ENCODE data around the gene C19orf44. TPM values are rescaled to one million over a fixed set of nuclear protein-coding genes. Genes with fewer than 3 reads are reported as not detected.

Gene C19orf44
- polyA plus RNA-seq, 1 donor (not counting 4 experiments of a cell fraction or from before 2014, with no cell fraction given), result 2.7 TPM

DNA sequence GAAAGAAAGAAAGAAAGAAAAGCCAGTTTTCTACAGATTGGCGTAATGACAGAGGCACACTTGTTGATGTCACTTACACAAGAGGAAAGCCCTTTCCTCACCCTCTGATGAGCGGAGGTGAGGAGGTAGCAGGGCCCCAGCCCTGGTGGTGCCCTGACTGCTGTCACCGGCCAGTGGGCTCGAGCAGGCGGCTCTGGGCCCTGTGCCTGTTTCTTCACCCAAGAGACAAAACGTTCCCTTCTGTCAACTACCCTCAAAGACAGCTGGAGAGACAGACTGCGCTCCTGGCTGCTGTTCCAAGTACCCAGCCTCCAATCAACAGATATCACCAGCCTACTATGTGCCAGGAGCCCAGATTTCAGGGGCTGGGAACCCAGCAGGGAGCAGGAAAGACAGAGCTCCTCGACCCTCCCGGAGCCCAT is 34.6 kb upstream of the C19orf44 start:
- H3K4me1 ChIP-seq (ENCODE audit: control insufficient read depth, extremely low read depth, insufficient read depth, low read length), result peaks cover 40% of the 10 kb centered on the region
- H3K9me1 ChIP-seq (ENCODE audit: control insufficient read depth, extremely low read depth, insufficient read depth, low read length), result peaks cover 16% of the 10 kb centered on the region
- dilution Hi-C loops (cut with MboI; ENCODE audit: extremely low pct_ligation_motif_present, low sequenced_read_pairs), result no loop called here
- H4K20me1 ChIP-seq (ENCODE audit: control insufficient read depth, extremely low read depth, insufficient read depth, low read length), result peaks cover 29% of the 10 kb centered on the region
- no peaks in the 10 kb centered on the region for H3K36me3 ChIP-seq (ENCODE audit: control insufficient read depth in 2 of 2, extremely low read depth in 1 of 2, insufficient read depth in 2 of 2, low read length in 2 of 2)
- DNase-seq (ENCODE audit: low read depth, low spot score), result no peak
- H2AFZ ChIP-seq (ENCODE audit: control insufficient read depth, low read length), result no peak overlapping the region
- H3K4me2 ChIP-seq (ENCODE audit: control insufficient read depth, extremely low read depth, insufficient read depth, low read depth, low read length), result no peak overlapping the region
- no peak overlapping the region for H3K9ac ChIP-seq (ENCODE audit: control insufficient read depth, extremely low read depth, insufficient read depth, low read length)
- no peak for FAIRE-seq
- no peaks in the 10 kb centered on the region for H3K9me3 ChIP-seq (ENCODE audit: control insufficient read depth, low read depth, low read length)
- H3K4me3 ChIP-seq (ENCODE audit: control insufficient read depth in 2 of 3, extremely low read depth in 1 of 3, insufficient read depth in 2 of 3, low read depth in 1 of 3, low read length in 3 of 3), result no peak overlapping the region
- peaks cover 94% of the 10 kb centered on the region for H3K79me2 ChIP-seq (ENCODE audit: control insufficient read depth, insufficient read depth, low read length)
- TF ChIP-seq, protein P1, sequence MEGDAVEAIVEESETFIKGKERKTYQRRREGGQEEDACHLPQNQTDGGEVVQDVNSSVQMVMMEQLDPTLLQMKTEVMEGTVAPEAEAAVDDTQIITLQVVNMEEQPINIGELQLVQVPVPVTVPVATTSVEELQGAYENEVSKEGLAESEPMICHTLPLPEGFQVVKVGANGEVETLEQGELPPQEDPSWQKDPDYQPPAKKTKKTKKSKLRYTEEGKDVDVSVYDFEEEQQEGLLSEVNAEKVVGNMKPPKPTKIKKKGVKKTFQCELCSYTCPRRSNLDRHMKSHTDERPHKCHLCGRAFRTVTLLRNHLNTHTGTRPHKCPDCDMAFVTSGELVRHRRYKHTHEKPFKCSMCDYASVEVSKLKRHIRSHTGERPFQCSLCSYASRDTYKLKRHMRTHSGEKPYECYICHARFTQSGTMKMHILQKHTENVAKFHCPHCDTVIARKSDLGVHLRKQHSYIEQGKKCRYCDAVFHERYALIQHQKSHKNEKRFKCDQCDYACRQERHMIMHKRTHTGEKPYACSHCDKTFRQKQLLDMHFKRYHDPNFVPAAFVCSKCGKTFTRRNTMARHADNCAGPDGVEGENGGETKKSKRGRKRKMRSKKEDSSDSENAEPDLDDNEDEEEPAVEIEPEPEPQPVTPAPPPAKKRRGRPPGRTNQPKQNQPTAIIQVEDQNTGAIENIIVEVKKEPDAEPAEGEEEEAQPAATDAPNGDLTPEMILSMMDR (optimal IDR thresholded peaks at IDR 0.05 in 1 of 3, IDR thresholded peaks at IDR 0.05 in 1 of 3, conservative IDR thresholded peaks at IDR 0.05 in 1 of 3; ENCODE audit: extremely low read depth in 1 of 3, insufficient read depth in 2 of 3, low read length in 3 of 3), result no peak
- TF ChIP-seq EZH2 (IDR thresholded peaks at IDR 0.05; ENCODE audit: low read length), result no peak
- H3K27ac ChIP-seq (ENCODE audit: control insufficient read depth, insufficient read depth, low read length), result no peak overlapping the region
- H3K27me3 ChIP-seq (ENCODE audit: control insufficient read depth, extremely low read depth, insufficient read depth, low read length), result no peaks in the 10 kb centered on the region

DNA sequence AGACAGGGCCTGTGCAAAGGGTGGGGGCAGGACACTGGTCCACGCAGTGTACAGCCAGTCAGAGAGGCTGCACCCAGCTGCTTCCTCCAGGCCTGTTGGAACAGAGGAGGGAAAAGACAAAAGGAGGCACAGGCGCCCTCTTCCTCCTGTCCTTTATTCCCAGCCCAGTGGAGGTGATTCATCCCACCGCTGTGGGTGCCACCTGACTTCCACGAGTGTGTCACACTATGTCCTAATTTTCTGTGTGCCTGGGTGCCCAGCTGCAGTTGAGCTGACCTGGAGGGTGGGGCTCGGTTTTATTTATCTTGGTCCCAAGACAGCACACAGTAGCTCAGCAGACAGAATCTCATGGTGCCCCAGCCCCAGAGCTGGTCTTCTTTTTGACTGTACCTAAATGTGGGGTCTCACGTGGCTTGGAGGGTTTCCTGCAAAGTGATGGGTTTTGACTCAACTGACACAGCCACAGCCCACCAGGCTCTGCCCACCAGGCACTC is 33.4 kb upstream of the C19orf44 start:
- Histone ChIP-seq H3K9ac (ENCODE audit: control insufficient read depth, extremely low read depth, insufficient read depth, low read length) (no peak overlapping the region), H2AFZ (ENCODE audit: control insufficient read depth, low read length) (no peak overlapping the region), H3K9me1 (ENCODE audit: control insufficient read depth, extremely low read depth, insufficient read depth, low read length) (peaks cover 8% of the 10 kb centered on the region), H4K20me1 (ENCODE audit: control insufficient read depth, extremely low read depth, insufficient read depth, low read length) (peaks cover 20% of the 10 kb centered on the region), H3K9me3 (ENCODE audit: control insufficient read depth, low read depth, low read length) (no peaks in the 10 kb centered on the region), H3K79me2 (ENCODE audit: control insufficient read depth, insufficient read depth, low read length) (peaks cover 93% of the 10 kb centered on the region), H3K36me3 (ENCODE audit: control insufficient read depth in 2 of 2, extremely low read depth in 1 of 2, insufficient read depth in 2 of 2, low read length in 2 of 2) (no peaks in the 10 kb centered on the region), H3K4me2 (ENCODE audit: control insufficient read depth, extremely low read depth, insufficient read depth, low read depth, low read length) (peak overlapping the region; percentile 40), H3K4me3 (ENCODE audit: control insufficient read depth in 2 of 3, extremely low read depth in 1 of 3, insufficient read depth in 2 of 3, low read depth in 1 of 3, low read length in 3 of 3) (no peak overlapping the region), H3K27ac (ENCODE audit: control insufficient read depth, insufficient read depth, low read length) (peak overlapping the region; percentile 43), H3K27me3 (ENCODE audit: control insufficient read depth, extremely low read depth, insufficient read depth, low read length) (no peaks in the 10 kb centered on the region), H3K4me1 (ENCODE audit: control insufficient read depth, extremely low read depth, insufficient read depth, low read length) (peaks cover 28% of the 10 kb centered on the region)
- DNase-seq (ENCODE audit: low read depth, low spot score) (peak; percentile 33), FAIRE-seq (peak; percentile 44)
- dilution Hi-C loops (cut with MboI; ENCODE audit: extremely low pct_ligation_motif_present, low sequenced_read_pairs), result no loop called here
- TF ChIP-seq, protein P1 (optimal IDR thresholded peaks at IDR 0.05 in 1 of 3, IDR thresholded peaks at IDR 0.05 in 1 of 3, conservative IDR thresholded peaks at IDR 0.05 in 1 of 3; ENCODE audit: extremely low read depth in 1 of 3, insufficient read depth in 2 of 3, low read length in 3 of 3), result peak in 1 of 3 experiments; percentile 42
- no peak for TF ChIP-seq EZH2 (IDR thresholded peaks at IDR 0.05; ENCODE audit: low read length)
